MM.1S (cell line): ENCODE results near the gene TMPRSS7.

Source experiments
- CTCF ChIP-seq: fragments of 300-600 bp; sonication (generic); IDR thresholded peaks from 2 replicates; pipeline ENCODE4 v1.5.1; 2016; ENCODE audit warnings: antibody characterized with exemption, low read length, mixed read lengths
- EZH2phosphoT487 ChIP-seq: fragments of 300-600 bp; sonication (generic); IDR thresholded peaks from 2 replicates; pipeline ENCODE4 v1.6.1; 2018; ENCODE audit warnings: antibody characterized with exemption, low read length

- TF ChIP-seq CTCF (no peak), EZH2phosphoT487 (no peak)
Observed at GRCh38 chr3:112017091-112017490, 17.4 kb upstream of the TMPRSS7 start.
